T1000 (cell line): ENCODE measurements around the gene DNER.
"Not testable (repeated sequence)": the region's sequence is repeated elsewhere in the genome, so short reads cannot be mapped to it uniquely, and the experiment has no call there.

Source experiments
- DNase-seq: peaks from one replicate; lab custom pipeline; 2025; ENCODE audit warnings: mixed read lengths; lab: John Stamatoyannopoulos, UW

The DNER gene

DNA sequence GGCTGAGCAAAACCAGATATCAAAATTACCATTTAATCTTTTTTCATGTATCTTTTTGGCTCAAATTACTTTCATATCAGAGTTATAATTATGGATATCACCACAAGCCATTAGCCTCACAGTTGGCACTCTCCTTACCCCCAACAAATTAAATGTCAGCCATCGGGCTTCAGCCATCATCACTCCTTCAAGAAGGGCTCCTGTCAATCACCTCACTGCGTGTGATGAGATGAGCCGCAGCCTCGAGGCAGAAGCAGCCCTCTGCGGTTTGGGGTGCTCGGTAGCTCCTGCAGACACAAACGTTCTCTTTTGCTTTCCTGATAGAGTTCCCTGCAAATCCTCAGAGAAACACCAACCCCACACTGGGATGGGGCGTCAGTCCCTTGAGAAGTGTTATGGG, 94.1 kb downstream of the DNER start:
- no peak for DNase-seq

DNA sequence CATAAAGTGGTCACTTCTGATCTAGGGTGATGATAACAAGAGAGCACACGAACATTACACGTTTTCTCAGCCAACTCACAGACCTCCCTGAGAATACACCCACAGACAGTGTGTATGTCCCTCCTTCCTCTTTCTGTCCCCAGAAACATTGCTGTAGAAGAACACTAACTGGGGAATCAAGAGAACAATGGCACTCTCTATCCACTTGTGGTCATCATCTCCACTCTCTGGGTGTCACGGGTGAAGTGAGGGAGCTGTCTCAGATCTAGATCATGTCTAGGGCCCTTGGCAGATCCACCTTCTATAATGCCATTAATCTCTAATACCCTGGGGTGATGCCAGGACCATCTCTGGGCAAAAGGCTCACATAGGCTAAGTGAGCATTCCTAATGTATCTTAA, 97.9 kb downstream of the DNER start:
- no peak for DNase-seq

DNA sequence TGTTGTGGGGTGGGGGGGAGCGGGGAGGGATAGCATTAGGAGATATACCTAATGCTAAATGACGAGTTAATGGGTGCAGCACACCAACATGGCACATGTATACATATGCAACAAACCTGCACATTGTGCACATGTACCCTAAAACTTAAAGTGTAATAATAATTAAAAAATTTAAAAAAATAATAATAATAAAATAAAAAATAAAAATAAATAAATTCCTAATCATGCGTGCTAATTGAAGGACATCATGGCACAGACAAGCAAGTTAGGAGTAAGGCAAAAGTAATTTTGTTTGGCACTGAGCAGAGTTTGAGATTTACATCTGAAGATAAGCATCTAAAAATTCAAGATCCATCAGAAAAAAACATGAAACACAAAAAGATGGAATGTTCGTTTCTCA, 100.3 kb downstream of the DNER start:
- not testable (repeated sequence) for DNase-seq

DNA sequence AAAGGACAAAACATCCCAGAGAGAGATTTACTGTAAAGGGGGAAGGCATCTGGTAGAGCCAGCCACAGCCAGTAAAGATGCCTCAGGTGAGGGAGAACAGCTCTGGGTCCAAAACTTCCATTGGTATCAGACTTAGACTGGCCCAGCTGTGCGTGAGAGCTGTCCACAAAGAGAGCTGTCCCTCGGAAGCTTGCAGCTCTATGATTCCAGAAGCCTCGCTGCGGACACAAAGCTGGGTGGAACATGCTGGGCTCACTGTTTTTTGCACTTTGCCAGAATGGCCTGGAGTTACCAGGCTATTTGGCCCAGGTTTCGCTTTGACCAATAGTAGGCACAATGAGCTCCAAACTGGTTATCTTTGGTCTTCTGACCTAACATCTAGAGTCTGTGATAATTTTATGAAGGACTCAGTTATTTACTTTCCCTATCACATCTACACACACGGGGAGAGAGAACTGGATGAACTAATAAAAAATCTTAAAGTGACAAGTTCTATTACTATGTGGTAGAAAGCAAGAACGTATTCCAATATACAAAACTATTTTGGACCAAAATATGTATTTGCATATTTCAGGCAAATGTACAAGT, 101.9 kb downstream of the DNER start:
- no peak for DNase-seq

DNA sequence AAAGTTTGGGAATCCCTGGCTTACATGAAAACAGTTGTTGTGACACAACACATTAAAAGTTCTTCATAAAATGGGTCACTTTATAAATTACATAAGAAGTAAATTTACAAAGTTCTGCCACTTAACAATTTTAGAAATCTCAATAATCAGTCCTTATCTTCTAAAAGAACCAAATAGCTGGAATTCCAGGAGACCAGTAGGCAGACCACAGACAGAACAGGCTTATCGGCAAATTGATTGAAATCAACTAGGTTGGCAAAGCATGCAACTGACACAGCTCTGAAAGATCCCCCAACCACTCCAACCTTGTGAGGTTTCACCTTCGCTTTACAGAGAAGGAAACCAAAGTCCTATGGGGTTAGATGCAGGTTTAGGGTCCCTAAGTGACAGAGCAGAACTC, 103.0 kb downstream of the DNER start:
- DNase-seq, result no peak

DNA sequence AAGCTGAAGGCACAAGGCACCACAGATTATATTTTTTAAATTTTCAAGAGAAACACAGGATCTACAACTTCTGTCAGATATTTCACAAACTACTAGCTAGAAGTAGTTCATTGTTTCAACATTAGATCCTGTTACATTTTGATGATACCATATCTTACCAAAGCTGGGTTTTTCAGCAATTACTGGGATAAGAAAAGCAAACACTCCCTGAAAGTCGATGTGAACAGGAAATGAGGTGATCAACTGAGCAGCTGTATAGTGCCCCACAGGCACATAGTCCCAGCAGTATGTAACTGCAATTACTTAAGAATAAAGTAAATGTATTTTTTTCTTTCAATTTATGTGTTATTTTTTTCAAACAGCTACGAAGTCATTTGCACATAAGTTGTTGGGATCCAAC, 103.5 kb downstream of the DNER start:
- no peak for DNase-seq

DNA sequence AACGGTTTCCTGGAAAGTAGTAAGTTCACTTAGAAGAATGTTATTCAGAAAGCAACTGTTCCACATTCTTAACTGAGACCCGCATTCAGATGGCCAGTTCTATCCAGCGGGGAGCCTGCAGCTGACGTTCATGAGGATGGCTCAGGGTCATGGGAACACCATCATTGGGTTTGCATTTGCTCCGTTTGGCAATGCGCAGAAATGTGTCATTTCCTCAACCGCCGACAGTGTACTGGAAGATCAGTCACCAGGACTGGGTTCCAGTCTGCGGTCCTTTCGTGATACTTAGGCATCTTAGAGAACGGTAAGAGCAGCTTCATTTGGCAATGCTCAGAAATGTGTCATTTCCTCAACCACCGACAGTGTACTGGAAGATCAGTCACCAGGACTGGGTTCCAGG, 104.0 kb downstream of the DNER start:
- DNase-seq, result no peak

DNA sequence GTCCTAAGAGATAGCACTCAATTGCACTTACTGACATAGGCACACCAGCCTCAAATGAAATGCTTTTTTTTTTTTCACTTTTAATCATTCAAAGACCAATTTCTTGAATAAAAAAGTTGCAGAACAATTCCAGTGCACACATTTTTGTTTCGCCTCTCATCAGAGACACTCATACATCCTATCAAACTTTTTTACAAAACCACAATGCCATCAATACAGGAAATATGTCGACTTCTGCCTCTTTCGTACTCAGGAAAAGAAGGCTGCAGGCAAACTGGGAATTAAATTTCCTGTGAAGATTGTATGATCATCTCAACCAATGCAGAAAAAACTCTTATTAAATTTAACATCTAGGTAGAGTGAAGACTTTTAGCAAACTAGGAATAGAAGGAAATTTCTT, 112.4 kb downstream of the DNER start:
- DNase-seq, result no peak

DNA sequence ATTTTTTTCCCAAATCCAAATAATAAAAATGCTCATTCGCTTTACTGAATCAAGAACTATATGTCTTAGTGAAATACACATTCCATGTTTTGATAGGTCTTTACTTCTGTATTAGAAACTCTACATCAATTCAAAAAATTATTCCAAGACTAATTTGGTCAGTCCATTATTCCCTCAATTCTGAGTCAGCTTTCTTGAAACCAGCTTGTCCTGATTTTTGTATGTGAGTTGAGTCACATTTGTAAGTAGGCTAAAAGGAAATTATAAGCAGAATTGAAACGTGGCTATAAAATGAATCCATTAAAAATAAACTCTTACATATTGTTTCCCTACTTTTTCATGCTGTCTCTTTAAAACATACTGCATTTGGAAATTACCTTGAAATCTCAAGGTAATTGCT, 113.0 kb downstream of the DNER start:
- no peak for DNase-seq

DNA sequence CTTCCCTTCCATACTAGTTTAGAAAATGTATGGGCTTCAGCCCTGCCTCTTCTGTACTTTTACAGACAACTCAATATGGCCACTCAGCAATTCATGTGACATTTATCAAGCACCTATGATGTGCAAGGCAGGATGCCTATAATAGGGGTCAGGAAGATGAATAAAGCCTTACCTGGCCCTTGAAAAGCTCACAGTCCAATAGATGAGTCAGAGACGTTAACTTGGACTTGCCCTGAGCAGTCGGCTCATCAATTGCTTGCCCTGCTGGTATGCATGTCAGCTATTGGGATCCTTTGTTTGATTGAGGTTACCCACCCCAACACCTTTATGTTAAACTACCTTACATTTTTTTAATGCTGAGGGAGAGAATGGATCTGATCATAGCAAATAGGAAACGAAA, 116.1 kb downstream of the DNER start:
- DNase-seq, result no peak

DNA sequence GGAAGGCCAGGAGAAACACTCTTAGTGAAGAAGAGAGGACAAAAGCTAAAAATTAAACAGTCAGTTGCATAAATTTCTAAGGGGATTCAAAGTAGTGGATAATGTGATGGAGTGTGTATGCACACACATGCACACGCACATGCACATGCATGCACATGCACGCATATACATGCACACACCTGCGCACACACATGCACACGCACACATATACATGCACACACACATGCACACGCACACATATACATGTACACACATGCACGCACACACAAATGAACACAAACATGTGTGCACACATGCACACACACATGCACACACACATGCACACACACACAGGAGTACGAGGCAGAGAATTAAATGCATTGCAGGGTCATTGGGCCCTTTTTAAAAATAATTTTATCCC, 117.6 kb downstream of the DNER start:
- DNase-seq, result no peak

DNA sequence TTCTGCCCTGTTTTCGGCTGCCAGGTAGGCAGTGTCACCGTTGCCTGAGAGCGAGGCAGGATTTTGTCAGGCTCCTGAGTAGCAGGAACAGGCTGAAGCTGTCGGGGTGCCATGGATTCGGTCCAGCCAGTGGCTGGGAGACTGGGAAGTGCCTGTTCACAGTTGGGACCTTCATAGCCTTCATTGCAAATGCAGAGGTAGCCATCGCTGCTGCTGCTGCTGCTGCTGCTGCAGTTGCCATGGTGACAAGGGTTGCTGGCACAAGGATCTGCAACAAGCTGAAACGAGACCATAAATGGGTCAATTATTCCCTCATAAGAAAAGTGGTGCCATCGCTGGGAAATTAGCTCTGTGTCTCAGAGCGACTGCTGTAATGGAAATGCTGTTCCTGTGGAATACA, 122.7 kb downstream of the DNER start:
- no peak for DNase-seq

DNA sequence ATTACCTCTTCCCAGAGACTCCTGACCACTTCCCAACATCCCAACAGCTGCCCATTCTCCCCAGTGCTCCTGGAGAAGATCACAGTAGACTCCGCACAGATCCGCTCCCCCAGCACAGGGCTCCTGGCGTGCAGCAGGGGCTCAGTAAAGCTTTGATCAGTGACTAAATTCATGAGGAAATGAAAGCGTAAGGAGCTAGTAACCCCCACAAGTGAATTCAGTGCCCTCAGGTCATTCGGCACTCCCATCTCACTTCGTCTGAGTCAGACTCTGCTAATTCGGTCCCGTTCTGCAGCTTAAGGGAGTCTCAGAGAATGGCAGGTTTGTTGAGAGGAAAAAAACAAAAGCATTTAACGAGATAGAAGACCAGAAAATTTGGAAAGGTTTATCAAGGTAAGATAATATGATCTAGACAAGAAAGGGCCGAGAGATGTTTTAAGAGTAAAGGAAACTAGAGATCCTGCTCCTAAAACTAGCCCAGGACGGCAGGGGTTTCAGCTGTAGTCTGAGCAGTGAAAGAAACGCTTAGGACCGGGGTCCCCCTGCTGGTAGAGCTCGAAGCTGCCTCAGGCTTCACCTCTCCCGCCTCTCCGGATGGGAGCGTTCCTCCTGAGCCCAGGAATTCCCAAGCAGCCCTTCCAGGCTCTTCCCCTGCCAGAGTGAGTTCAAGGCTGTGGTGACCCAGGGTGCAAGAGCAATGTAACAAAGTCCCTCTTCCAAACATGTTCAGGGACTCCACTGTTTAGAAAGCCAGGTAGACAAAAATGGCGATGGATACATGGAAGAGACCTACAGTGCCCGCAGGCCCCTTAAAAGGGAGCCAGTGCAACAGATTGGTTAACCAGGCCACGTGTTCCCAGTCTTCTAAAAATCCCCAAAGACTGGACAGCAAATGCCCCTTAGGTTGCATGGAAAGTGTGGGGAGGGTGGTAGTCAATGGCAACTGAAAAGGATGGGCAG, 127.3 kb downstream of the DNER start:
- DNase-seq, result peak; percentile 60

DNA sequence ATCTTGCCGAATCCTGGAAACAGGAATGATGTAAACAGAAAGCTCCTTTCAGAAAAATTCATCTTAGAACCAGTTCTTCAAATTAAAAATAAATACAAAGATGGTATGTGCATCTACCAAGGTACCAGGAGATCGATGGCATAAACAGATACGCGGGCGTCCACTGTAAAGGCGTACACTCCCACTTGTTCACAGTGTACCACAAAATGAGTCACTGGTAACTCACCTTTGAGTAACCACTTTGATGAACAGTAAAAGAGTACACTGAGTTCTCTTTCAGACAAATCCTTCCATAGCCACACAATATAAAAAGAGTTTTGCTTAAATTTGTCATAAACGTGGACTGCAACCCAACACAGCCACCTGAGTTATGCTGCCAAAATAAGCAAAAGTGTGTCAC, 128.3 kb downstream of the DNER start:
- no peak for DNase-seq

DNA sequence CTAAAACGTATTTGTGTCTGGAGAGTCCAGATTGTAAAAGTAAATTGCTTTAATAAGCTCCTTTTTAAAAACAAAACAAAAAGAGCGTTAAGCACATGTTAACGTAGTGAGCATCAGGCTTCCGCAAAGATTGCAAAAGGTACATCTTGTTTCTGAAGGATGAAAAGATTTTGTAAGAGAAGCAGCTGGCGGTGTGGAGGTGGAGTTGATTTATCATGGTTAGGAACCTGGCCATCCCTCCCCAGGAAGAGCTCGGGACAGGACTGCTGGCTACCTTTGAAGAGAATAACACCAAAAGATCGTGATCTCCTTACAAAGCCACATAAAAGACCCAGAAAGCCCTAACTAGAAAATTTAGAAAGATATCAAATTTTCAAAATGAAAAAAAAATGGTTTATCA, 132.2 kb downstream of the DNER start:
- DNase-seq, result no peak

DNA sequence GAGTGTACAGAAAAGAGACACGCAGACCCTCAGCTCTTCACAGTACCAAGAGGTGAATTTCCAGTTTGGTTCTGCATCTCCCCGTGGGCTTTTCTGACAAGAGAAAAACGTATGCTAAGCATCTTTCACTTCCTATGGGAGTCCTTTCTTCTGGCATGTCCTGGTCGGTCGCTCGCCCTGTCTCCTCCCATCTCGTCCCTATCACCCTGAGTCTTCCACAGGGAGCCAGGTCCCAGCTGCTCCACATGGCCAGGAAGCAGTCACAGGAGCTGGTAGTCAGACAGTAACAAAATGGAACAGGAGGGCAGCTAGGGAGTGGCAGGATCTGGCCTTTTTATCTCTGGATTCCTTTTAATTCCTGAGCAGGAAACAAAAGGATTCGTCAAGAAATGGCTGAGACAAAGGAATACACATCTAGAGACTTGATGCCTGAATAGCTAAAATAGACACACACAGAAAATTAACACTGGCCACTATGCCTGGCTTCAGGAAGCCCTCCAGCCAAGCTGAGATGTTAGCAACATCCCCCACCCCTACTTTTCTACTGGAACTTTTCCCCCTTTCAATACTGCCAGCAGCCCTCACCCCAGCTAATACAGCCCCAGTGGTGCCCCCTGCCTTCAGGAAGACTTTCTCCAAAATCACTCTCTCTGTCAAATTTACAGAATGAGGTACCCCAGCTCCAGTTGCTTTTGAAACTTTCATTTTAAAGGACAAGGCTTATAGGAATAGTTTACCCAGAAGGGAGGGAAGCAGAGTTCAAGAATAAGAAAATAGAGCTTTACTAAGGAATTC, 136.1 kb downstream of the DNER start:
- DNase-seq, result no peak

DNA sequence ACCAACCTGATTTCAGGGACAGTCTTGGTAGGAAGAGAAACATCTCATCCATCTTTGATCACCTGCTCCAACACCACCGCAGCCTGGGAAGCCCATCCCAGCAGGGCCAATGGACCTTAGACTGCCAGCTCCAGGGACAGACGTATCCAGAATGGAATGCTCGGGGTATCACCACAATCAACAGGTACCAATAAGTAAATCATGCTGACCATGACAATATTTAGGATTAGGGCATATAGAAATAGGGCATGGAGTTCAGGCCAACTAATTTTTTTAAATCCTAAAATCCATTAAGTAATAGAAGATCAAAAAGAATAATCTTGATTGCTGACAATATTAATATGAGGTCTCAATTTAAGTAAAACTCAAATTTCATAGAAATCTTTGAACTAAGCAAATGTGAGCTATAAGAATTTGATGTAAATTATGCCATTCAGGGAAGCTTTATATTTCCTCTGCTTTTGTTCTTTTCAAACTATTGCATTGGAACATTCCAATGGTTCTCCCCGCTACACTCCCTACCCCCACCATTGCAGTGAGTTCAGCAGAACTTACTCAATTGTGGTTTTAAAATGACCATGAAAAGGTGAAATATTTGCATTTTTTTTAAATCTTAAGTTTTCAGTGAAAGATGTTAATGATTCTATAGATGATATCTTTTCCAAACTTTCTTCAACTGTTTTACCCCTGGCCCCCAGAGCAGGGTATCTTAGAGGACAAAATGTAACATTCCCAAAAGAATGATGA, 138.6 kb downstream of the DNER start:
- DNase-seq, result no peak

DNA sequence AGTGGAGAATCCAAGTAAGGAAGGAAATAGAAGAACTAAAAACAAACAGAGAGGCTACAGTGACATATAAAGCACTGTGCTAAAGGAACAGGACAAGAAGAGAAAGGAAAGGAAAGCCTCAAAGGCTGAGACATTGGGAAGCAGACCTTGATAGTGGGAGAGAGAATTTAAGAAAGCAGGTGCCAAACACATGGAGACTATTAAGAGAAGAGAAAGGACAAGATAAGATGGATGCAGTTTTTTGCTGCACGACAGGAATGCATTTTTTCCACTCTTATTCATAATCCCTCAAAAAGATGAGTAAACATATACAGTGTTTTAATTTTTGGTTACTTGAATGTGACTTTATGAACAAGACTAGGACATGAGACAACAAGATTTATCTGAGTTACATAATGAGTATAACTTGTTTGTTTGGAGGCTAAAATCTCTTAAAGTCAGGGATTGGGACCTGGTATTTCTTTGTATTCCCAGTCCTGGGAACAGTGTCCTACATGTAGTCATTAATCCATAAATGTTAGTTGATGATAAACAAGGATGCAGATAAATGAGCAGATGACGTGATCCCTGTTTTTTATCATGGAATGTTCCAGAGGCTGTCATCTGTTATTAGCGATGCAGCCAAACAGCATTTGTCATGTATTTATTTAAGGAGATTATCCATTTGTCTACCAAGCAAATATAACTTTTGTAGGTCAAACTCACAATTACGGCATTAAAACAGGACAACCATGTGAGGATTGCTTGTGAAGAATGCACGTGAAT, 141.7 kb downstream of the DNER start:
- no peak for DNase-seq

DNA sequence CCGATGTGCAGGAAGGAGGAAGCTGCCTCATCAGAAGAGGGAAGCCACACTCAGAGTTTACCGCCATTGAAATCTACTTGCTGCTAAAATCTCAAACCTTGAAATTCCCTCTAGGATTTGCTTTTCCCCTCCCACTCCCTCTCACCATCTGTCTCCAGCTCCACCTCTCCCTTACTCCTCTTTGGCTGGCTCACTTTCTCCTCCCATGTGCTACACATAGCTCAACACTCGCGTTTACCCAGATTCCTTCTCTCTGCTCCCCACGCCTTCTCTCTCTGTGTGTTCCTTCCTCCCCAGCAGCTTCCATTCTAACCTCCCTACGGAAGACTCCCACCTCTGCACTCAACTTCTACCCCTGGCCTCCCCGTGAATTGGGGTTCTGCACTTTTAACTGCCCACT, 143.1 kb downstream of the DNER start:
- DNase-seq, result no peak

DNA sequence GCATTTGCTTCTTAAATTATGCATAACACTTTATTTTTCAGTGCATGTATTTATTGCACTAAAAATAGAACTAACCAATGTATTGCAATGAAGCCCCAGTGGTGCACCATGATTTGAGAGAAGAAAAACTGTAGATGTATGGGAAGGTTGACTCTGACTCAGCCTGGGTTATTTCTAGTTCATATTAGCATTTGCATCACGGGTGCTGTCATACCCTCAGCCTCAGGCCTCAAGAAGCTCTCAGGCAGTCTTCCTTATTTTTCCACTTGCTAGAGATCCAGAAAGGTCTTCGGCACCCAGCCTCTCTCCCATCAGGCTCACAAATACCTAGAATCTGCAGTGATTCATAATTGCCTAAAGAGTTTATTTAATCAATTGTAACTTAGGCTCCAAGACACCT, 148.0 kb downstream of the DNER start:
- no peak for DNase-seq

DNA sequence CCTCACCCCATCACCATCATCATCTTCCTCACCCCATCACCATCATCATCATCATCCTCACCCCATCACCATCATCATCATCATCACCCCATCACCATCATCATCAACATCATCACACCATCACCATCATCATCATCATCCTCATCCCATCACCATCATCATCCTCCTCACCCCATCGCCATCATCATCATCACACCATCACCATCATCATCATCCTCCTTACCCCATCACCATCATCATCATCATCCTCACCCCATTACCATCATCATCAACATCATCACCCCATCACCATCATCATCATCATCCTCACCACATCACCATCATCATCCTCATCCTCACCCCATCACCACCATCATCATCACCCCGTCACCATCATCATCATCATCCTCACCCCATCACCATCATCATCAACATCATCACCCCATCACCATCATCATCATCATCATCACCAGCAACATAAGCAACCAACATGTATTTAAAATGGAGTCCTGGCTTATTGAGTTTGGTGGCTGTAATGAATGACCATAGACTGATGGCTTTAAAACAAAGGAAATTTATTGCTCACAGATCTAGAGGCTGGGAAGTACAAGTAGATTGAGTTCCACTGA, 150.0 kb downstream of the DNER start:
- DNase-seq, result no peak
